Tibial nerve (tissue), 4 donors: ENCODE data around the gene IP6K3. TPM values are rescaled to one million over a fixed set of nuclear protein-coding genes. Genes with fewer than 3 reads are reported as not detected.
A peak's percentile ranks its signal among the peaks of the same experiment; 100 is the strongest.

Experiments
- DNase-seq, 2 donors: peaks; one replicate each; pipeline ENCODE4 v3.0.0-alpha.2; 2019; ENCODE audit warnings: low spot score in 2 of 2
- H3K27ac ChIP-seq, 4 donors: fragments of 200-600 bp; sonication (generic) in 3 of 4; one replicate each; pipeline ENCODE4 v1.5.1; 2017 to 2019; ENCODE audit warnings: mild to moderate bottlenecking in 1 of 4
- H3K27me3 ChIP-seq, 2 donors: fragments of 200-600 bp; sonication (generic) in 1 of 2; one replicate each; pipeline versions ENCODE4 v1.5.1 to v1.6.0; 2017 to 2019
- H3K36me3 ChIP-seq, 3 donors: fragments of 200-600 bp; sonication (generic); one replicate each; pipeline ENCODE4 v1.5.1; 2018 to 2019
- H3K4me1 ChIP-seq, 4 donors: fragments of 200-600 bp; sonication (generic) in 3 of 4; one replicate each; pipeline ENCODE4 v1.5.1; 2017 to 2019
- H3K4me3 ChIP-seq, 4 donors: fragments of 200-600 bp; sonication (generic) in 3 of 4; one replicate each; pipeline ENCODE4 v1.5.1; 2017 to 2019; ENCODE audit warnings: mild to moderate bottlenecking in 1 of 4, moderate library complexity in 1 of 4
- H3K9me3 ChIP-seq, 4 donors: fragments of 200-600 bp; sonication (generic) in 3 of 4; one replicate each; pipeline ENCODE4 v1.5.1; 2017 to 2019
- EP300 ChIP-seq, 2 donors: sonication (generic); formaldehyde crosslinking; IDR thresholded peaks; one replicate each; pipeline ENCODE4 v1.6.1; 2017; ENCODE audit warnings: antibody characterized with exemption in 2 of 2, mild to moderate bottlenecking in 1 of 2
- POLR2A ChIP-seq, 2 donors: fragments of 450-650 bp; IDR thresholded peaks; one replicate each; pipeline ENCODE4 v1.6.1; 2017; ENCODE audit warnings: antibody characterized with exemption in 2 of 2, mild to moderate bottlenecking in 2 of 2, moderate library complexity in 2 of 2
- WGBS, 2 donors: methylation state at CpG; one replicate each; pipeline ENCODE4 v1.1.5; 2018; 5-methylcytosine and 5-hydroxymethylcytosine counted together
- total RNA-seq, 4 donors: library from RNA; depleted of rRNA; stranded (reverse); fragments of >200 nt; gene quantifications; one replicate each; pipeline ENCODE4 v1.1.0, GENCODE V29; 2016
- TF ChIP-seq, protein P1 (sequence below), 5 experiments: fragments of 200-600 bp in 3 of 5; fragments of 450-650 bp in 2 of 5; sonication (generic) in 3 of 5; IDR thresholded peaks; one replicate each; pipeline ENCODE4 v1.5.1; 2016 to 2019; ENCODE audit warnings: antibody characterized with exemption in 5 of 5, mild to moderate bottlenecking in 3 of 5, moderate library complexity in 2 of 5

The IP6K3 gene
- total RNA-seq, 4 donors from 2014 or later: 0.39 to 3.0 (median 1.7) TPM

DNA sequence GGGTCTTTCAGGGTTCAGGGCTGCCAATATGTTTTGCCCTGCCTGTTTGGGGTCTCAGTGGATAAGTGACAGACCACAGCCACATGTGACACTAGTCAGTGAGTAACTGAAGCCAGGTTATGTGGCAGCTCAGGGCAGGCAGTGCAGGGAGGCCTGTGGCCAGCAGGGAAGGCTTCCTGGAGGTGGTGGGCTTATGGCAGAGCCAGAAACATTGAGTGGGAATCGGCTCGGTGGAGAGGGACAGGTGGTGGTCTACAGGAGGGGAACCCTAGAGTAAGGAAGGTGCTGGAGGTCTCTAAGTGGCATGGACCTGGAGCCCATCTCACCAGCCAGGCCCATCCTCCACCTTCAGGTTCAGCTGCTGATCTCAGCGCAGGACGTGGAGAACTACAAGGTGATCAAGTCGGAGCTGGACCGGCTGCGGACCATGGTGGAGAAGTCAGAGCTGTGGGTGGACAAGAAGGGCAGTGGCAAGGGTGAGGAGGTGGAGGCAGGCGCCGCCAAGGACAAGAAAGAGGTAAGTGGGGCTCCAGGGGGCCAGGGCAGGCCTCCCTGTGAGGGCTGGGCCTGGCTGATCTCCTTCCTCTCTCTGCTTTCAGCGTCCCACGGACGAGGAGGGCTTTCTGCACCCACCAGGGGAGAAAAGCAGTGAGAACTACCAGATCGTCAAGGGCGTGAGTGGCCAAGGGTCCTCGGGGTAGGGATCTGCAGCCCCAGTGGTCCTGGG is 70.1 kb downstream of the IP6K3 start:
- no peaks in the 10 kb centered on the region for H3K9me3 ChIP-seq
- H3K27ac ChIP-seq: peak overlapping the region in 2 of 4 donors; percentile 3 to 40
- H3K36me3 ChIP-seq: peaks cover 2 to 90% (median 20%) of the 10 kb centered on the region in 3 donors
- peaks cover 0 to 22% (median 4%) of the 10 kb centered on the region in 4 donors for H3K4me1 ChIP-seq
- WGBS, 2 donors: 69 to 76% methylated on average over 15 of the region's 15 CpGs
- no peaks in the 10 kb centered on the region for H3K27me3 ChIP-seq
- no peak for DNase-seq
- no peak for TF ChIP-seq POLR2A (IDR thresholded peaks at IDR 0.05)
- TF ChIP-seq EP300 (IDR thresholded peaks at IDR 0.05): no peak
- TF ChIP-seq, protein P1, sequence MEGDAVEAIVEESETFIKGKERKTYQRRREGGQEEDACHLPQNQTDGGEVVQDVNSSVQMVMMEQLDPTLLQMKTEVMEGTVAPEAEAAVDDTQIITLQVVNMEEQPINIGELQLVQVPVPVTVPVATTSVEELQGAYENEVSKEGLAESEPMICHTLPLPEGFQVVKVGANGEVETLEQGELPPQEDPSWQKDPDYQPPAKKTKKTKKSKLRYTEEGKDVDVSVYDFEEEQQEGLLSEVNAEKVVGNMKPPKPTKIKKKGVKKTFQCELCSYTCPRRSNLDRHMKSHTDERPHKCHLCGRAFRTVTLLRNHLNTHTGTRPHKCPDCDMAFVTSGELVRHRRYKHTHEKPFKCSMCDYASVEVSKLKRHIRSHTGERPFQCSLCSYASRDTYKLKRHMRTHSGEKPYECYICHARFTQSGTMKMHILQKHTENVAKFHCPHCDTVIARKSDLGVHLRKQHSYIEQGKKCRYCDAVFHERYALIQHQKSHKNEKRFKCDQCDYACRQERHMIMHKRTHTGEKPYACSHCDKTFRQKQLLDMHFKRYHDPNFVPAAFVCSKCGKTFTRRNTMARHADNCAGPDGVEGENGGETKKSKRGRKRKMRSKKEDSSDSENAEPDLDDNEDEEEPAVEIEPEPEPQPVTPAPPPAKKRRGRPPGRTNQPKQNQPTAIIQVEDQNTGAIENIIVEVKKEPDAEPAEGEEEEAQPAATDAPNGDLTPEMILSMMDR (IDR thresholded peaks at IDR 0.05): no peak
- H3K4me3 ChIP-seq: no peak overlapping the region

DNA sequence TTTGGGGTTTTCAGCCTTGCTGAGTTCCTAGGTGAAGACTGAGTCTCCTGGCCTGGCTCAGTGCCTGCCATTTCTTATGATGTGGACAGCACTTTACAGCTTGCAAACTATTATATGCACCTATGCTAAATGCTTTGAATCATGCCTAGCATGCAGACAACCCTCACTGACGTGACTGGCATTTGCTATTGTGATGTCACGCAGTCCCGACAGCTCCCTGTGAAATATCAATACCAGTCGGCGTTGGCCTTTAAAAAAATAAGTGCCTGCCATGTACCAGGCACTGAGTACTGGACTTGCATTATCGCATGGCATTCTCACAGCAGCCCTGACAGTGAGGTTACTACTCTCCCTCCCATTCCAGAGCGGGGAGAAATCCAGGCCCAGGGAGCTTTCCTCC is 70.7 kb downstream of the IP6K3 start:
- DNase-seq: no peak
- 93 to 98% methylated on average over 7 of the region's 7 CpGs for WGBS, 2 donors
- Histone ChIP-seq H3K4me3 (no peak overlapping the region), H3K9me3 (no peaks in the 10 kb centered on the region), H3K36me3 (peaks cover 2 to 90% (median 20%) of the 10 kb centered on the region in 3 donors), H3K27me3 (no peaks in the 10 kb centered on the region), H3K4me1 (peaks cover 0 to 26% (median 4%) of the 10 kb centered on the region in 4 donors), H3K27ac (no peak overlapping the region)
- TF ChIP-seq EP300 (IDR thresholded peaks at IDR 0.05): no peak
- TF ChIP-seq, protein P1 (IDR thresholded peaks at IDR 0.05): no peak
- no peak for TF ChIP-seq POLR2A (IDR thresholded peaks at IDR 0.05)

- WGBS, 2 donors: 52 to 61% methylated on average over 7 of the region's 7 CpGs
- H3K27ac ChIP-seq: peak overlapping the region in 1 of 4 donors; percentile 17
- no peaks in the 10 kb centered on the region for H3K9me3 ChIP-seq
- no peaks in the 10 kb centered on the region for H3K27me3 ChIP-seq
- no peak overlapping the region for H3K4me3 ChIP-seq
- TF ChIP-seq EP300 (IDR thresholded peaks at IDR 0.05) (no peak), POLR2A (IDR thresholded peaks at IDR 0.05) (no peak)
- TF ChIP-seq, protein P1 (IDR thresholded peaks at IDR 0.05): no peak
- H3K36me3 ChIP-seq: peaks cover 2 to 90% (median 16%) of the 10 kb centered on the region in 3 donors
- no peak for DNase-seq
- H3K4me1 ChIP-seq: peaks cover 0 to 29% (median 4%) of the 10 kb centered on the region in 4 donors
These were observed 72.9 kb downstream of the IP6K3 start for GRCh38 chr6:33673851-33674250.

GRCh38 chr6:33672808-33673207 is 73.9 kb downstream of the IP6K3 start:
- Histone ChIP-seq H3K27me3 (no peaks in the 10 kb centered on the region), H3K9me3 (no peaks in the 10 kb centered on the region), H3K4me3 (no peak overlapping the region), H3K36me3 (peaks cover 2 to 90% (median 25%) of the 10 kb centered on the region in 3 donors), H3K4me1 (peaks cover 0 to 31% (median 4%) of the 10 kb centered on the region in 4 donors), H3K27ac (peak overlapping the region in 2 of 4 donors; percentile 17 to 57)
- TF ChIP-seq POLR2A (IDR thresholded peaks at IDR 0.05): no peak
- TF ChIP-seq EP300 (IDR thresholded peaks at IDR 0.05): peak in 1 of 2 donors; percentile 64
- TF ChIP-seq, protein P1 (IDR thresholded peaks at IDR 0.05): peak; percentile 31 to 79 (median 43)
- 6 to 10% methylated on average over 3 to 4 of the region's 5 CpGs for WGBS, 2 donors
- DNase-seq: peak; percentile 87 to 92

DNA sequence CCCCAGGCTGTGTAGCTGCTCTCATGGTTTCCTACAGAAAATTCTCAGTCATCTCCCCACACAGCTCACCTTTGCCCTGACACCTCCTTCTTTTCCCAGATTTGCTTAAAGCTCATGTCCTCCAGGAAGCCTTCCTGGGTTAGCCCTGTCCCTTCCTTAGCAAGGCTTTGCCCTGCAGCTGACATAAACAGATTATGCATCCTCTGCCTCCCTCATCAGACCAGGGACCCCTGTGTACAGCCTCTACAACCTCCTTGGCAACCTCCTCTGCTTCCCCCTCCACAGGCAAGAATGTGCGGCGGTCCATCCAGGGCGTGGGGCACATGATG is 75.0 kb downstream of the IP6K3 start:
- WGBS, 2 donors: 81 to 96% methylated on average over 3 of the region's 3 CpGs
- Histone ChIP-seq H3K9me3 (no peaks in the 10 kb centered on the region), H3K27me3 (no peaks in the 10 kb centered on the region), H3K36me3 (peaks cover 2 to 90% (median 33%) of the 10 kb centered on the region in 3 donors), H3K27ac (peak overlapping the region in 1 of 4 donors; percentile 54), H3K4me3 (no peak overlapping the region), H3K4me1 (peaks cover 0 to 30% (median under 1%) of the 10 kb centered on the region in 4 donors)
- TF ChIP-seq, protein P1 (IDR thresholded peaks at IDR 0.05): no peak
- no peak for TF ChIP-seq POLR2A (IDR thresholded peaks at IDR 0.05)
- TF ChIP-seq EP300 (IDR thresholded peaks at IDR 0.05): no peak
- DNase-seq: no peak
